Fibroblast of lung (primary cell): Measurements from ENCODE around the gene GCAT.

Source experiments
- CTCF ChIP-seq, 2 donors: IDR thresholded peaks in 1 of 2; conservative IDR thresholded peaks in 1 of 2; 1 replicate in 1 of 2; 2 replicates in 1 of 2; pipeline ENCODE4 v1.5.1; 2011 to 2012; ENCODE audit warnings: low read length in 2 of 2, control low read depth in 1 of 2, inconsistent platforms in 1 of 2, low read depth in 1 of 2, mild to moderate bottlenecking in 1 of 2
- EZH2 ChIP-seq: IDR thresholded peaks from 2 replicates; pipeline ENCODE4 v1.5.1; 2012; ENCODE audit warnings: low read length, control low read depth, mild to moderate bottlenecking; ENCODE audit errors: missing control alignments

DNA sequence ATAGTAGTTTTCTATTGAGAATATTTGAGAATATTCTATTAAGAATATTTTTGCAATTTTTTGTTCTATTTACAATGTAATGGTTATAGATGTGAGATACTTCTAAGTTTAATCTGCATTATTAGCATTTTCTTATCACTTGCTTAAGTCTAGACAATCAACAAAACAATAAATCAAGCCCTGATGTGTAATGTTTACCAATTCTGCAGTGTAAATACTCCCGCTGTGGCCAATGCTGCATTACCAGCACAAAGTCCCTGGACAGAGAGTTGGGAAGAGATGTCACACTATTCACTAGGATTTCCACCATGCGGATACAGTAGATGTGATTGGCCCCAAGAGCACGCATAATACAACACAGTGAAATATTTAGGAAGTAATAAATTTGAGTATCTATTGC is 47.6 kb upstream of the GCAT start:
- no peak for TF ChIP-seq EZH2
- TF ChIP-seq CTCF (conservative IDR thresholded peaks at IDR 0.05 in 1 of 2, IDR thresholded peaks at IDR 0.05 in 1 of 2; ENCODE audit: low read depth in 1 of 2, low read length in 2 of 2): no peak
